ENCODE measurements around the gene CD58. TPM values are rescaled to one million over a fixed set of nuclear protein-coding genes. Genes with fewer than 3 reads are reported as not detected.
A peak's percentile ranks its signal among the peaks of the same experiment; 100 is the strongest.

CD58 gene
- total RNA-seq, 1 experiment from 2014 or later = 23.6 TPM

- Histone ChIP-seq H3K4me2 (no peak overlapping the region), H3K9me2 (ENCODE audit: insufficient read depth) (no peaks in the 10 kb centered on the region), H3K79me2 (ENCODE audit: low read depth) (no peaks in the 10 kb centered on the region), H3K27me3 (ENCODE audit: insufficient read depth, low read depth) (no peaks in the 10 kb centered on the region), H3K36me3 (ENCODE audit: low read depth) (peaks cover 17% of the 10 kb centered on the region; the same call in 1 of the 2 replicates), H3K27ac (no peak overlapping the region; the same call in 1 of the 2 replicates), H3K9me3 (ENCODE audit: insufficient read depth, low read depth) (no peaks in the 10 kb centered on the region), H3K4me3 (no peak overlapping the region), H4K20me1 (ENCODE audit: insufficient read depth) (no peaks in the 10 kb centered on the region), H3F3A (ENCODE audit: insufficient read depth, low read depth) (peaks cover 18% of the 10 kb centered on the region), H2AFZ (no peak overlapping the region), H3K4me1 (replicated peaks; ENCODE audit: insufficient read depth) (peaks cover 41% of the 10 kb centered on the region)
- TF ChIP-seq EZH2 (IDR thresholded peaks at IDR 0.05; ENCODE audit: low read depth) (no peak), CTCF (conservative IDR thresholded peaks at IDR 0.05) (no peak)
- peak in 1 of 2 experiments; percentile 49 for DNase-seq
- no TSS peak for BruUV-seq (replicated peaks)
- CTCF ChIA-PET = no interaction called here
- intact Hi-C loops (cut with micrococcal nuclease; ENCODE audit: unreplicated experiment) = no loop called here
- POLR2A ChIA-PET (ENCODE audit: unreplicated experiment) = no interaction called here
Measured at GRCh38 chr1:116585886-116586285, 15.1 kb upstream of the CD58 start.

GRCh38 chr1:116581323-116581885 is 10.6 kb upstream of the CD58 start:
- no peak for TF ChIP-seq CTCF (conservative IDR thresholded peaks at IDR 0.05)
- TF ChIP-seq EZH2 (IDR thresholded peaks at IDR 0.05; ENCODE audit: low read depth) = no peak

DNA sequence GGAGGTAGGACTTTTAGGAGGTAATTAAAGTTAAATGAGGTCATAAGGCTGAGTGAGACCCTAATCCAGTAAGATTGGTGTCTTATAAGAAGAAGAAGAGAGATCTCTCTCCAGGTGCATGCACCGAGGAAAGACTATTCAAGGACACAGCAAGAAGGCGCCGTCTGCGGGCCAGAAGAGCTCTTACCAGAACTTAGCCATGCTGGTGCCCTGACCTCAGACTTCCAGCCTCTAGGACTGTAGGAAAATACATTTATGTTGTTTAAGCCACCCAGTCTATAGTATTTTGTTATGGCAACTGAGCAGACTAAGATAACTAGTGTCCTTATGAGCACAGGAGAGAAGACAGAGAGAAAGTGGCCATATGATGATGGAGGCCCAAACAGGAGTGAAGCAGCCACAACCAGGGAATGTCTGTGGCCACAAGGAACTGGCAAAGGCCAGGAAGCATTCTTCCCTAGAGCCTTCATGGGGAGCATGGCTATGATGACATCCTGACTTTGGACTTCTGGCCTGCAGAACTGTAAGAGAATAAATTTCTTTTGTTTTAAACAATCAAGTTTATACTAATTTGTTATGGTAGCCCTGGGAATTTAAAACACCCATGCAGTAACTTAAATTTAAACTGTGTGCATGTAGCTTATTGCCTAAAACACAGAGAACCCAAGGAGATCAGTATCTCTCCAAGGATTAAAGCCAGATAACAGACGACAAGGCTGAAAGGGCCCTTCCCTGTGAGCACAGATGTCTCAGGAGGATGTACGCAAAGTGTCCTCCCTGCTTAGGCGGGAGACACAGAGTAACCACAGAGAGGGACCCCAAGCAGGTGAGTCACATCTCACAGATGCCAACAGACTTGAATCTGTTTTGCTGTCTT is 9.9 kb upstream of the CD58 start:
- intact Hi-C loops (cut with micrococcal nuclease; ENCODE audit: unreplicated experiment) = no loop called here
- POLR2A ChIA-PET (ENCODE audit: unreplicated experiment) = no interaction called here
- Histone ChIP-seq H3K27ac (no peak overlapping the region), H2AFZ (no peak overlapping the region), H3F3A (ENCODE audit: insufficient read depth, low read depth) (no peaks in the 10 kb centered on the region), H3K79me2 (ENCODE audit: low read depth) (no peaks in the 10 kb centered on the region), H3K4me2 (no peak overlapping the region), H3K9me2 (ENCODE audit: insufficient read depth) (no peaks in the 10 kb centered on the region), H4K20me1 (ENCODE audit: insufficient read depth) (no peaks in the 10 kb centered on the region), H3K9me3 (ENCODE audit: insufficient read depth, low read depth) (no peaks in the 10 kb centered on the region), H3K27me3 (ENCODE audit: insufficient read depth, low read depth) (no peaks in the 10 kb centered on the region), H3K36me3 (ENCODE audit: low read depth) (0 out of 2 replicates have a peak, but pooled peaks cover 11% of the 10 kb centered on the region), H3K4me1 (replicated peaks; ENCODE audit: insufficient read depth) (no peaks in the 10 kb centered on the region; the same call in 1 of the 2 replicates), H3K4me3 (no peak overlapping the region)
- no TSS peak for BruUV-seq (replicated peaks)
- TF ChIP-seq CTCF (conservative IDR thresholded peaks at IDR 0.05) (no peak), EZH2 (IDR thresholded peaks at IDR 0.05; ENCODE audit: low read depth) (no peak)
- DNase-seq = no peak
- CTCF ChIA-PET = no interaction called here

More at GRCh38 chr1:116581323-116581885, 10.6 kb upstream of the CD58 start:
- Histone ChIP-seq H3K4me1 (replicated peaks; ENCODE audit: insufficient read depth) (peaks cover 7% of the 10 kb centered on the region), H3K9me2 (ENCODE audit: insufficient read depth) (no peaks in the 10 kb centered on the region), H3K4me2 (no peak overlapping the region), H3F3A (ENCODE audit: insufficient read depth, low read depth) (peaks cover 2% of the 10 kb centered on the region; the same call in 1 of the 2 replicates), H3K79me2 (ENCODE audit: low read depth) (no peaks in the 10 kb centered on the region), H3K36me3 (ENCODE audit: low read depth) (0 out of 2 replicates have a peak, but pooled peaks cover 11% of the 10 kb centered on the region), H3K27me3 (ENCODE audit: insufficient read depth, low read depth) (no peaks in the 10 kb centered on the region), H3K4me3 (no peak overlapping the region), H3K9me3 (ENCODE audit: insufficient read depth, low read depth) (no peaks in the 10 kb centered on the region), H4K20me1 (ENCODE audit: insufficient read depth) (no peaks in the 10 kb centered on the region), H3K27ac (no peak overlapping the region), H2AFZ (no peak overlapping the region)
- intact Hi-C loops (cut with micrococcal nuclease; ENCODE audit: unreplicated experiment) = no loop called here
- no TSS peak for BruUV-seq (replicated peaks)
- DNase-seq = no peak
- CTCF ChIA-PET = no interaction called here
- POLR2A ChIA-PET (ENCODE audit: unreplicated experiment) = no interaction called here
